ENCODE measurements around the gene HMCN1.

DNA sequence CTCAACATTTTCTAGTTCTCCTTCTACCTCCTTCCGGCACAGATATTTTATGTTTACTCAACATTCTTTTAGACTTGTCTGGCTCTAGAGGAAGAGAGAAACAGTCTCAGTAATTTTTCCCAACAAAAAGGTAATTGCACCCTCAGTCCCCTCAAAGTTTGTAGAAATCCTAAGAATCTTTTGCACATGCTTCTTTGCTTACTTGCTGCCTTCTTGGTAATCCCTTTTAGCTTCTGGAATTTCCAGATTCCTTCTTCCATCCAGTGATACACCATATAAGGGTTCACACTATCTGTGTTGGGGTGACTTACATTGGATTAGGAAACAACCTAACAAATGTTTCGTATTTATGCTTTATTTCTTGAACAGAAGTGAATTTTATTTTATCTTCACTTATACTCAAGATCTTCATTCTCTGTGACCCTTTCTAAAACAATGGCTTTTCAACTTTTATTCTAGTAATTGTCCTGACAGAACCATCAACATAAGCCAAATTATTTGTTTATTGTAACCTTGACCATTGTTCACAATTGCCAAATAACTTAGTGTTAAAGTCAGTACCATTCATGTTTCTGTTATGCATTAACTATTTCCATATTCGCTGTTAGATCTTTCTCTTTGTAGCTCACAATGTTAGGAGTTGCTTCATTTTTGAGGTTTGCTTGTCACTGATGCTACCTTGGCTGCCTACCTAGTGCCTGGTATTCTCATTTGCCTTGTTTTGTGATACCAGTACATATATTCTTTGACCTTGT, 238.1 kb downstream of the HMCN1 start:
- no peak for TF ChIP-seq CTCF (IDR thresholded peaks at IDR 0.05)
- TF ChIP-seq POLR2A (IDR thresholded peaks at IDR 0.05) = no peak
- TF ChIP-seq EP300 (IDR thresholded peaks at IDR 0.05) = no peak
